ENCODE measurements around the gene PAMR1.

GRCh38 chr11:35559949-35560348 is 34.5 kb upstream of the PAMR1 start:
- TF ChIP-seq CTCF (IDR thresholded peaks at IDR 0.05) (no peak), EZH2 (IDR thresholded peaks at IDR 0.05) (no peak), EZH2phosphoT487 (IDR thresholded peaks at IDR 0.05) (no peak)
